Stomach (tissue), 9 donors: ENCODE data around the gene SLC36A3. TPM values are rescaled to one million over a fixed set of nuclear protein-coding genes. Genes with fewer than 3 reads are reported as not detected.

Experiments
- DNase-seq, 2 donors: peaks; one replicate each; pipeline versions ENCODE4 v3.0.0 to v3.0.0-alpha.2; 2013 to 2019
- H3K27ac ChIP-seq, 5 donors: fragments of 200-600 bp in 4 of 5; sonication (generic) in 4 of 5; one replicate each; pipeline ENCODE4 v1.5.1; 2013 to 2019; ENCODE audit warnings: mild to moderate bottlenecking in 1 of 5, moderate library complexity in 1 of 5
- H3K27me3 ChIP-seq, 3 donors: fragments of 200-600 bp; sonication (generic); one replicate each; pipeline ENCODE4 v1.5.1; 2017 to 2019; ENCODE audit warnings: mixed run types in 1 of 3
- H3K36me3 ChIP-seq, 4 donors: fragments of 200-600 bp; sonication (generic); 1 replicate in 3 of 4; 2 replicates in 1 of 4; pipeline ENCODE4 v1.5.1; 2016 to 2019
- H3K4me1 ChIP-seq, 4 donors: fragments of 200-600 bp; sonication (generic); one replicate each; pipeline ENCODE4 v1.5.1; 2016 to 2019
- H3K4me3 ChIP-seq, 4 donors: fragments of 200-600 bp; sonication (generic) in 3 of 4; one replicate each; pipeline ENCODE4 v1.5.1; 2016 to 2019; ENCODE audit warnings: mild to moderate bottlenecking in 1 of 4
- H3K9me3 ChIP-seq, 4 donors: fragments of 200-600 bp; sonication (generic); one replicate each; pipeline ENCODE4 v1.5.1; 2016 to 2019
- CTCF ChIP-seq, 7 experiments: fragments of 450-650 bp in 4 of 7; fragments of 200-600 bp in 3 of 7; sonication (generic) in 3 of 7; IDR thresholded peaks; one replicate each; pipeline ENCODE4 v1.5.1; 2016 to 2019; ENCODE audit warnings: antibody characterized with exemption in 7 of 7, control low read depth in 2 of 7, mild to moderate bottlenecking in 1 of 7
- EP300 ChIP-seq: sonication (generic); formaldehyde crosslinking; IDR thresholded peaks from one replicate; pipeline ENCODE4 v1.6.1; 2017; ENCODE audit warnings: antibody characterized with exemption
- POLR2A ChIP-seq, 4 donors: fragments of 450-650 bp; IDR thresholded peaks; one replicate each; pipeline ENCODE4 v1.6.1; 2016; ENCODE audit warnings: antibody characterized with exemption in 4 of 4, control low read depth in 2 of 4, mild to moderate bottlenecking in 1 of 4, moderate library complexity in 1 of 4
- POLR2AphosphoS5 ChIP-seq, 3 donors: sonication (generic); formaldehyde crosslinking; IDR thresholded peaks; one replicate each; pipeline ENCODE4 v1.6.1; 2016; ENCODE audit warnings: antibody characterized with exemption in 3 of 3
- WGBS, 5 donors: extraction: QIAGEN DNeasy Blood & Tissue Kit in 3 of 5; methylation state at CpG; one replicate each; pipeline versions ENCODE4 v1.1.5 to v1.1.7; 2013 to 2018; 5-methylcytosine and 5-hydroxymethylcytosine counted together
- intact Hi-C: fragments of 100-400 bp; cut with DNase I; formaldehyde crosslinking; loops from one replicate; pipeline ENCODE4 v1.15.1; 2023; ENCODE audit warnings: low total_unique reads
- polyA plus RNA-seq, 3 donors: library from polyadenylated mRNA; stranded (reverse); fragments of 200-250 nt; gene quantifications; one replicate each; pipeline ENCODE4 v1.2.3, GENCODE V29; 2013
- total RNA-seq, 5 donors: library from RNA; depleted of rRNA; stranded (reverse); fragments of >200 nt; gene quantifications; one replicate each; pipeline versions ENCODE4 v1.1.0 to v1.2.3, GENCODE V29; 2014 to 2016
- donor health status: healthy with polysubstance abuse.
- donor health status: Bipolar disorder and iron deficiency.
- donor health status: healthy.

Gene SLC36A3
- total and polyA plus RNA-seq, 8 donors: not detected

DNA sequence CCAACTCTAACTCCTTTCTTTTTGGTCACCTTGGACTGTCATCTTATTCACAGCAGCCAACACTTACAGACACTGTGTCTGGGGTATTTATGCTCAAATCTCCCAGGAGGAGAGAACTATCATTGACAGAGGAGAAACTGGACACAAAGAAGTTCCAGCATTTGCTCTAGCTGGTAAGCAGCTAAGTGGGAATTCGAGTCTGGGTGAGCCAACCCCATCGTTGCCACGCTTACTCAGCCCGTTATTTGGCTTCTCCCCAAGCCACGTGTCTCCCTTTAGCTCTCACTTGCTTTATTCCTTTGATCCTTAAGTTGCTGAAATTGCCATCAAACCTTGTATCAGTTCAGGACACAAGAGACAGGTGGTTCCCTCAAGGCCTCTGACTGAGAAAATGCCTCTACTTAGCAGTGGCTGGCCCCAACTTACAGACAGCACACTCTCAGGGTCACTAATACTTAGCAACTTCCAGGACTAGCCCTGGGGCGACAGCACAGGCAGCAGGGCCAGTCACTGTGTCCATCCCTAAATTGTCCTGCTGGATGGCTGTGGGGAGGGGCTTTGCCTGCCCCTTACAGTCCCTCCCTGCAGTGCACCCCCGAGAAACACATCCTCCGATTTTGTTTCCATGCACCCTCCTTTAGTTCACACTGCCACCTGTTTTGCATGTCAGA, 42.4 kb upstream of the SLC36A3 start:
- no peaks in the 10 kb centered on the region for H3K4me1 ChIP-seq
- no peak overlapping the region for H3K27ac ChIP-seq
- H3K27me3 ChIP-seq: peaks cover 0 to 48% (median 15%) of the 10 kb centered on the region in 3 donors
- no peak for TF ChIP-seq EP300
- TF ChIP-seq CTCF (IDR thresholded peaks at IDR 0.05): no peak
- TF ChIP-seq POLR2AphosphoS5 (IDR thresholded peaks at IDR 0.05): no peak
- TF ChIP-seq POLR2A (IDR thresholded peaks at IDR 0.05): no peak
- no peak overlapping the region for H3K4me3 ChIP-seq
- H3K9me3 ChIP-seq: no peaks in the 10 kb centered on the region
- intact Hi-C loops: no loop called here
- H3K36me3 ChIP-seq: no peaks in the 10 kb centered on the region
- 45 to 56% (median 48%) methylated on average over 8 of the region's 8 CpGs for WGBS, 5 donors
- no peak for DNase-seq

- TF ChIP-seq POLR2A (IDR thresholded peaks at IDR 0.05): no peak
- no peak for TF ChIP-seq POLR2AphosphoS5 (IDR thresholded peaks at IDR 0.05)
- TF ChIP-seq EP300: no peak
- TF ChIP-seq CTCF (IDR thresholded peaks at IDR 0.05): no peak
- Histone ChIP-seq H3K27me3 (peaks cover 0 to 47% (median 15%) of the 10 kb centered on the region in 3 donors), H3K27ac (no peak overlapping the region), H3K4me1 (no peaks in the 10 kb centered on the region), H3K9me3 (no peaks in the 10 kb centered on the region), H3K36me3 (no peaks in the 10 kb centered on the region), H3K4me3 (no peak overlapping the region)
- WGBS, 5 donors: 28 to 35% (median 31%) methylated on average over 11 of the region's 11 CpGs
- intact Hi-C loops: no loop called here
- no peak for DNase-seq
Measured at GRCh38 chr5:151345187-151345807, 41.7 kb upstream of the SLC36A3 start.

DNA sequence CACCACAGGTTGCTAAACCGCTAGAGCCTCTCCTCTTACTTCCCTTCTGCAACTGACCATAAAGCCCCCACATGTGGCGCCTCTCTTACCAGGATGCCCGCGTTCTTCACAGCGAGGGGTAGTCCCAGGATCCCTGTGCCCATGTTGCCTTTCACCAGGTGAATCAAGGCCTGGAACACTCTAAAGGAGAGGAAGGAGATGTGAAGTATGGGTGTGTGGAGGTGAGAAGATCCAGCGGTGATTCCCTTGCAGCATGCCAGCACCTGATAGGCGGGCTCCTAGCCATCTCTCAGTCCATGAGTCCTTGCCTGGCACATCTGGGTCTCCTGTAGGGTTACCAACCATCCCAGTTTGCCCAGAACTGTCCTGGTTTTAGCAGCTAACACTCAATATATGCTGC, 40.5 kb upstream of the SLC36A3 start:
- Histone ChIP-seq H3K9me3 (no peaks in the 10 kb centered on the region), H3K27ac (no peak overlapping the region), H3K4me3 (no peak overlapping the region), H3K4me1 (no peaks in the 10 kb centered on the region), H3K27me3 (peaks cover 0 to 53% (median 15%) of the 10 kb centered on the region in 3 donors), H3K36me3 (no peaks in the 10 kb centered on the region)
- intact Hi-C loops: no loop called here
- no peak for DNase-seq
- no peak for TF ChIP-seq POLR2AphosphoS5 (IDR thresholded peaks at IDR 0.05)
- no peak for TF ChIP-seq POLR2A (IDR thresholded peaks at IDR 0.05)
- no peak for TF ChIP-seq EP300
- TF ChIP-seq CTCF (IDR thresholded peaks at IDR 0.05): no peak
- 87 to 95% (median 93%) methylated on average over 6 to 7 of the region's 7 CpGs for WGBS, 5 donors

DNA sequence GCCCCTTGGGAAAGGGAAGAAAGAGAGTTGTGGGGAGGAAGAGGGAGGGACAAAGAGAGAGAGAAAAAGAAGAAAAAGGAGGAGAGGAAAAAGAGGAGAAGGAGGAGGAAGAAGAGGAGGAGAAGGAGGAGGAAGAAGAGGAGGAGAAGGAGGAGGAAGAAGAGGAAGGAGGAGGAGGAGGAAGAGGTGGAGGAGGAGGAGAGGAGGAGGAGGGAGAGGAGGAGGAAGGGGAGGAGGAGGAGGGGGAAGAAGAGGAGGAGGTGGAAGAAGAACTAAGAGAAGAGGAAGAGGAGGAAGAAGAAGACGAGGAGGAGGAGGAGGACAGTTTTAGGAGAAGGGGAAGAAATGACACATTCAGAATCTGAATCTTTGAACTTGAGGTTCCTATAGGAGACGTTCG, 36.4 kb upstream of the SLC36A3 start:
- Histone ChIP-seq H3K27me3 (peaks cover 0 to 45% (median 4%) of the 10 kb centered on the region in 3 donors), H3K36me3 (no peaks in the 10 kb centered on the region), H3K4me3 (no peak overlapping the region), H3K27ac (no peak overlapping the region), H3K4me1 (no peaks in the 10 kb centered on the region), H3K9me3 (no peaks in the 10 kb centered on the region)
- no peak for TF ChIP-seq CTCF (IDR thresholded peaks at IDR 0.05)
- no peak for TF ChIP-seq POLR2AphosphoS5 (IDR thresholded peaks at IDR 0.05)
- no peak for TF ChIP-seq POLR2A (IDR thresholded peaks at IDR 0.05)
- TF ChIP-seq EP300: no peak
- 71 to 83% (median 75%) methylated on average over 3 of the region's 3 CpGs for WGBS, 5 donors
- intact Hi-C loops: no loop called here
- no peak for DNase-seq
